Neuron (in vitro differentiated cells): Measurements from ENCODE around the gene PSG6.
"Not testable (repeated sequence)": the region's sequence is repeated elsewhere in the genome, so short reads cannot be mapped to it uniquely, and the experiment has no call there.

ENCODE experiments used
- H2AFZ ChIP-seq: one replicate; pipeline ENCODE4 v1.6.1; 2013; ENCODE audit warnings: low read depth, mild to moderate bottlenecking, inconsistent platforms, low read length, moderate library complexity
- H3K27me3 ChIP-seq: one replicate; pipeline ENCODE4 v1.6.1; 2013; ENCODE audit warnings: low read length; ENCODE audit not compliant: insufficient read depth
- H3K36me3 ChIP-seq: one replicate; pipeline ENCODE4 v1.6.1; 2013; ENCODE audit warnings: low read length; ENCODE audit not compliant: insufficient read depth
- H3K4me1 ChIP-seq: one replicate; pipeline ENCODE4 v1.6.1; 2013; ENCODE audit warnings: low read length; ENCODE audit not compliant: insufficient read depth
- H3K4me3 ChIP-seq: 2 replicates; pipeline ENCODE4 v1.5.1; 2013; ENCODE audit warnings: mild to moderate bottlenecking, low read length, moderate library complexity
- H3K9me3 ChIP-seq: one replicate; pipeline ENCODE4 v1.6.1; 2013; ENCODE audit warnings: low read length

The PSG6 gene

DNA sequence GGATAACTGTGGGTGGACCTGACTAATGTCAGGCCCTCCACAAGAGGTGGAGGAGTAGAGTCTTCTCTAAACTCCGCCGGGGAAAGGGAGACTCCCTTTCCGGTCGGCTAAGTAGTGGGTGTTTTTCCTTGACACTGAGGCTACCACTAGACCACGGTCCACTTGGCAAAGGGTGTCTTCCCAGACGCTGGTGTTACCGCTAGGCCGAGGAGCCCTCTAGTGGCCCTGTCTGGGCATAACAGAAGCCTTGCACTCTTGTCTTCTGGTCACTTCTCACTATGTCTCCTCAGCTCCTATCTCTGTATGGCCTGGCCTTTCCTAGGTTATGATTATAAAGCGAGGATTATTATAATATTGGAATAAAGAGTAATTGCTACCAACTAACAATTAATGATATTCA, 5.4 kb upstream of the PSG6 start:
- H3K27me3 ChIP-seq, H3K4me1 ChIP-seq, H3K9me3 ChIP-seq, H3K4me3 ChIP-seq, H3K36me3 ChIP-seq, H2AFZ ChIP-seq: not testable (repeated sequence)

DNA sequence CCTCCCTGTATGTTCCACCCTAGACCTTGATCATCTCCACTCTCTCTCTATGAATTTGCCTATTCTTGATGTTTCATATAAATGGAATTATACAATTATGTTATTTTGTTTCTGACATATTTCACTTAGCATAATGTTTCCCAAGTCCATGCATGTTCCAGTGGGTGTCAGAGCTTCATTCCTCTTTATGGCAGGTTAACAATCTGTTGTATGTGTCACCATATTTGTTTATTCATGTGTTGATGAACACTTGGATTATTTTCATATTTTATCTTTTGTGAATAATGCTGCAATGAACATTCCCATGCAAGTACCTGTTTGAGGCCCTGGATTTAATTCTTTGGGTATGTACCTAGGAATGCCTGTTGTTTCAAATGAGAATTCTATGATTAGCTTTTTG, 3.3 kb upstream of the PSG6 start:
- H3K4me1 ChIP-seq, H3K9me3 ChIP-seq, H2AFZ ChIP-seq, H3K27me3 ChIP-seq, H3K36me3 ChIP-seq, H3K4me3 ChIP-seq: not testable (repeated sequence)

DNA sequence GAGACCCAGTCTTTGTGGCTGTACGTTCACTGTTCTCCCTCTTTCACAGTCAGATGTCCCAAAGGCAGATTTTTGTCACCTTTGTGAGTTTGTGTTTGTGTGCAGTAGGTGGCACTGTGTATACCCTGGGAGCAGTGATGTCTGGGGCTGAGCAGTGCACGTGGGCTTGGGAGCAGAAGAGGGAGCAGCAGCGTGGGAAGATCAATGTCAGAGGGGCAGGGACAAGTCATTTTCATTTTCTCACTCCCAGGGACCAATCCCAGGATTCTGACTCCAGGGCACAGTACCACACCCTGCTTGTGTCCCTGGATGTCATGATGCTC, 2.0 kb upstream of the PSG6 start:
- Histone ChIP-seq H2AFZ (no peak overlapping the region), H3K9me3 (no peaks in the 10 kb centered on the region), H3K36me3 (no peaks in the 10 kb centered on the region), H3K27me3 (no peaks in the 10 kb centered on the region), H3K4me1 (no peaks in the 10 kb centered on the region), H3K4me3 (no peak overlapping the region)

DNA sequence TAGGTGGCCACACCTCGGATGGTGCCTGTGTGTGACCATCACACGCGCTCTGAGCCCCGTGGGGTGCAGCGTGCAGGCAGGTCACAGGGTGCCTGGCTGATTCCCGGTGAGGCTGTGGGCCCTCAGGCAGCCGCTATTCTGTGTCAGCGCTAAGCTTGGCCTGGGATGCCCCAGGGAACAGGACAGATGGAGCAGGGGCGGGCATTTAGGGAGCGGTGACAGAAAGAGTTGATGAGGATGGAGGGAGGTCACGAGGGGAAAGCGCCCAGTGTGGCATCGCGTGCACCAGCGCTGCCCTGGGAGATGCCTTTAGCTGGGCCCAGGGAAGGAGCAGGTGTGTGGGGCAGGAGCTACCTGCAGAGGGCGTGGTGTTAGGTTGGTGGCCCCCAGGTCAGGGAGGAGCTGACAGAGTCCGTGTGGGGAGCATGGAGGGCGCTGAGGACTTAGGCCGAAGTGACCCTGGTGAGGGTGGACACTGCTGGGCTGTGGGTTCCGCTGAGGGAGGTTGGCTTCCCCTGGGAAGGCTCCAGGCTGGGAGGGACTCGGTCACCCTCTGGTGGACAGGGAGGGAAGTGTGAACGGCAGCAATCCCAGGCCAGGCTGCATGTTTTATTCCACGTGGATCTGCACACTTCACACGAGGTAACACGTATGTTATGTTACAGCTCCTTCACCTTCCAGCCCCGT, 1.5 kb upstream of the PSG6 start:
- H3K27me3 ChIP-seq, H3K36me3 ChIP-seq, H3K9me3 ChIP-seq, H3K4me1 ChIP-seq, H2AFZ ChIP-seq, H3K4me3 ChIP-seq: not testable (repeated sequence)

DNA sequence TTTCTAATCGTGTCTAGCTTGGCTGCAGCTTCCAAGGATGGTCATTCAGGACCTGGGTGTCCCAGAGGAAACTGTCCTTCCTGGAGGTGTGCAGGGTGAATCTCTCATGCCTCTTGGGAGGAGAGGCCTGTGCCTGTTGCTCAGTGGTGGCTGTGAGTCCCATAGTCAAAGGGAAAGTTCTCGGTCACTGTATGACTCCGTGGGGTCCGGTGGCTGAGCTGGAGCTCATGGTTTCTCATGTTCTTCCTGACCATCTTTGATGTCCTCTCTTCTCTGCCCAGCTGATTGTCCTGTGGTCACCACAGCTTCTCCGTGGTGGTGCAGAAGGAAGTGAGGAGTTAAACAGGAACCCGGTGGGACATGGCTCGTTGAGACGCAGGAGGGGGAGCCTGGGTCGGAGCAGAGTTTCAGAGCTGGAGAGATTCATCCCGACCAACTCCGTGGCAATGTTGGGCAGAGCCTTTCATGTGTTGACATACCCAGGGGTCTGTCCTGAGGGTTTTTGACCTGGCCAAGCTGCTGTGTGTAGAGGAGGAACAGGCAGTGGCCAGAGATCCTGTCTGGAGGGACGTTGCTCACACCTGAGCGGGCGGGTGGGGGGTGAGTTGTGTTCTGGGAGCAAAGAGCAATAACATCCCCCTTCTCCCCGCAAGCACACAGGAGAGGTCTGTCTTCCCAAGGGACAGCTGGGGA, 829 bp upstream of the PSG6 start:
- H2AFZ ChIP-seq, H3K9me3 ChIP-seq, H3K4me3 ChIP-seq: not testable (repeated sequence)

DNA sequence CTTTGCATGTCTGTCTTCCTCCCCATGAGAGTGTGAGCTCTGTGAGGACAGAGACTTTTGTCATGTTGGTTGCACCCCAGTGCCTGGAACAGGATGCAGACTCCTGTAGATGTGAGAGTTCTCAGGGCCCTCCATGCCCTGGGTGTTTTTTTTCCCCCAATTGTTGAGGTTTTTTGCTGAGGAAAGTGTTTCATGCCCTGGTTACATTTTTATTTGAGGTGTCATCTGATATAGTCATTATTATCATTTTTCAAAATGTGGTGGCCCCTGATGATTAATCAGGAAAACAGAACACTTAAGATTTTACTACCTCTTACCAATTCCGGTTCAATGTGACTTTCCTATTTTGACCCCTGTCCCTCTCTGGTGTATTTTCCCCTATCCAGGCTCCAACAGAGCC, 763 bp downstream of the PSG6 start:
- not testable (repeated sequence) for H3K4me1 ChIP-seq, H3K27me3 ChIP-seq, H3K36me3 ChIP-seq, H3K9me3 ChIP-seq, H3K4me3 ChIP-seq, H2AFZ ChIP-seq

More for the DNA sequence above, 829 bp upstream of the PSG6 start:
- H3K4me1 ChIP-seq, H3K36me3 ChIP-seq, H3K27me3 ChIP-seq: not testable (repeated sequence)

DNA sequence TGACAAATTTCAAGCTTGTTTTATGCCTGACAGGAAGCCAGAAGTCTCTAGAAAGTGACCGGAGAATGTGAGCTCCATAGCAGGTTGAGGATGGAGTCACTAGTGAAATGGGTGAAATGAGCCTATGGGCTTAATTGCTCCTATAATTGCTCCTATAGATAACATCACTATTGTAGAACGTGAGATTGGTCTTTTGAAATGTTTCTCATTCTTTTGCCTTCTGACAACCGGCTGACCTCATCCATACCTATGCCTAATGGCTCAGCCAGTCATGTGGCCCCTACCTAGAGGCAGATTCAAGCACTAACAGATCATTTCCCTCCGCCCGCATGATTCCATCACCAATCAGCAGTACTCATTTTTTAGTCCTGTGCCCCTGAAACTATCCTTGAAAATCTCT, 4.2 kb downstream of the PSG6 start:
- H3K4me1 ChIP-seq, H2AFZ ChIP-seq, H3K9me3 ChIP-seq, H3K4me3 ChIP-seq, H3K36me3 ChIP-seq, H3K27me3 ChIP-seq: not testable (repeated sequence)

DNA sequence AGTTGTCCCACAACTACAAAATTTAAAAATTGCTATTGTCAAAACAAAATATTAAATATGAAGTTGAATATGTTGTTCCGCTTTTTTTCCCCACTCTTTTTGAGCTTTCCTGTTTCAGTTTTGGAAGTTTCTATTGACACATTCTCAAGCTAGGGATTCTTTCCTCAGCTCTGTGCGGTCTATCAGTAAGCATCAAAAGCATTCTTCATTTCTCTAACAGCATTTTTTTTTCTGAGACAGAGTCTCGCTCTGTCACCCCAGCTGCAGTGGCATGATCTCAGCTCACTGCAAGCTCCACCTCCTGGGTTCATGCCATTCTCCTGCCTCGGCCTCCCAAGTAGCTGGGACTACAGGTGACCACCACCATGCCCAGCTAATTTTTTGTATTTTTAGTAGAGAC, 4.8 kb downstream of the PSG6 start:
- H3K4me3 ChIP-seq, H3K27me3 ChIP-seq, H2AFZ ChIP-seq, H3K9me3 ChIP-seq, H3K4me1 ChIP-seq, H3K36me3 ChIP-seq: not testable (repeated sequence)

DNA sequence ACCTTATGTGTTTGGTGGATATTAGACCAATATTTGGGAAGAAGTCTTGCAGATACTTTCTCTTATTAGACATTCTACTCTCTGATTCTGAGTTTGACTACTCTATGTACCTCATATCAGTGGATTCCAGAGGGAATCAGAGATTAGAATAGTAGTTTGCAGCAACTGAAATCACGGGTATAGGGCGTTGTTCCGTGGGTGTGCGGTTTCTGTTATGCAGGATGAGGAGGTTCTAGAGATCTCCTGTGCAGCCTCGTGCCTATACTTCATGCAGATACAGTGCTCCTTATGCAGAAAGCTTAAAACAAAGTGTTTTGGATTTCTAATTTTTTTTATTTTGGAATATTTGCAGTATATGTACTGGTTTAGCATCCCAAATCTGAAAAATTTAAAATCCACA, 6.0 kb downstream of the PSG6 start:
- not testable (repeated sequence) for H3K9me3 ChIP-seq, H3K4me3 ChIP-seq, H3K27me3 ChIP-seq, H3K36me3 ChIP-seq, H3K4me1 ChIP-seq, H2AFZ ChIP-seq

DNA sequence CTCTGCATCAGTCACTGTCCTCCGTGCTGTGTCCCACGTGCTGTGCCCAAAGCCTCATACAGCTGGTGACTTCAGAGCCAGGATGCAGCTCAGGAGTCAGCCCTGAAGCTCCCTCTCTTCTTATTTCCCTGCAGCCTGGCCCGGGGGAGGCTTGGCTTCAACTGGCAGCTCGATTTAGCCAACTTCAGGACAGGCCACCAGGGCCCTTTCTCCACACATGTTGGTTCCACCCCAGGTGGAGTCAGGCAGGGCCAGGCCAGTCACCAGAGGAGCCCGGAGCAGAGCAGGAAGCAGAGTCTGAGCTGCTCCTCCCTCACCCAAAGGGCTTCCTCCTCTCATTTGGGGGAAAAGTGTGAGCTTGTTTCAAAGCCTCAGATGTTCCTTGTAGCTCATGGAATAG, 11.5 kb downstream of the PSG6 start:
- H3K27me3 ChIP-seq, H2AFZ ChIP-seq, H3K9me3 ChIP-seq, H3K4me3 ChIP-seq, H3K4me1 ChIP-seq, H3K36me3 ChIP-seq: not testable (repeated sequence)

DNA sequence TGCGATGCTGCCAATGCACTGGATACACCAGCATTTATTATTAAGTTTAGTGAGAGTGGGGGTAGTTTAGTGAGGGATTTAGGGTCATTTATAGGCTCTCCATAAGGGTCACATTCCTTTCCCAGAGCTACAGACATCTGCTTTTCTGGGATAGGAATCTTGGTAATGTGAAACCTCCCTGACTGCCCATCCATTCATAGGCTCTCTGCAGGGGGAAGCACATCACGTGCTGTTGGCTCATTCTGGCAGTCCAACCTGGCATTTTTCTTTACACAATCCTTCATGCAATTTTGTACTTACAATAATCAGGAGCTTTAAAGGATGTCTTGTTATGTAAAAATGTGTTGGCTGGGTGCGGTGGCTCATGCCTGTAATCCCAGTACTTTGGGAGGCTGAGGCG, 17.1 kb downstream of the PSG6 start:
- H3K27me3 ChIP-seq, H3K9me3 ChIP-seq, H3K4me3 ChIP-seq, H3K36me3 ChIP-seq, H3K4me1 ChIP-seq, H2AFZ ChIP-seq: not testable (repeated sequence)

DNA sequence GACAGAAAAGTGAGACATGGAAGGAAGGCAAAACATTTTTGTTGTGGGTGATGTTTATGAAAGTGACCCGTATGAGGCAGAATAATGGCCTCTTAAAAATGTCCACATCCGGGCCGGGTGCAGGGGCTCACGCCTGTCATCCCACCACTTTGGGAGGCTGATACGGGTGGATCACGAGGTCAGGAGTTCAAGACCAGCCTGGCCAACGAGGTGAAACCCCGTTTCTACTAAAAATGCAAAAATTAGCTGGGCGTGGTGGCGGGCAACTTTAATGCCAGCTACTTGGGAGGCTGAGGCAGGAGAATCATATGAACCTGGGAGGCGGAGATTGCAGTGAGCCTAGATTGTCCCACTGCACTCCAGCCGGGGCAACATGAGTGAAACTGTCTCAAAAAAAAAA, 18.0 kb downstream of the PSG6 start:
- not testable (repeated sequence) for H2AFZ ChIP-seq, H3K4me3 ChIP-seq, H3K36me3 ChIP-seq, H3K9me3 ChIP-seq, H3K27me3 ChIP-seq, H3K4me1 ChIP-seq

DNA sequence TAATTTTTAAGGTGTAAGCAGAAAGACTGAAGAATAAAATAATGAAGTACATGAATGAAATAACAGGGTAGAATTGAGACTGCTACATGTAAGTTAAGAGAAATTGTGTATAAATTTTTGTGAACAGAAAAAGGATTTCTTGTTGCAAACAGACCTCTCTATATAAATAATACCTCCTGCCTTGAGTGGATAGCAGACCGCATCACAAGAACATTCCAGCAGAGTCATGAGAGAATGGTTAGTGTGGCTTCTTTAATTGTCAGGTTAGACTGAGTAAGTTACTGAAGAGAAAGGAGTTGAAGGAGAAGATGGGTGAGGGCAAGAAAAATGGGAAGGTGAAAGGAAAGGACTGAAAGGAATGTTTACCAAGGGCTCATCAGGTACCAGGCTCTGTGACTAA, 18.6 kb downstream of the PSG6 start:
- not testable (repeated sequence) for H2AFZ ChIP-seq, H3K9me3 ChIP-seq, H3K27me3 ChIP-seq

DNA sequence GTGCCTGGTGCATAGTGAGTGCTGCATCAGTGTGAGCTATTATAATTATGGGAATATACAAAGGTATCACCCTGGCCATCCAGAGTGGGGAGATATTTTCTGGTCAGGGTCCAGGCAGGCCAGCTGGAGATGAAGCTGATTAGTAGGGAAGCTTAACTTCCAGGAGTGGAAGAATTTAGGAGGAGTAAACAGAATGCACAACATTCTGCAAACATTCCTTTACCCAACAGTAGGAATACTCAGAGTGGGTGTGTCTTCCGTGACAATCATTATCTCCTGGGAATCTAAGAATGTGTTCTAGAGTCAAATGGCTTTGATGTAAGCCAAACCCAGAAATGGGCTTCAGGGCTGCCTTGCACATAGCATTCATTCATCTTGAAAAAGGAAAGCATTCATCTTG, 19.0 kb downstream of the PSG6 start:
- not testable (repeated sequence) for H3K4me3 ChIP-seq, H3K36me3 ChIP-seq, H3K27me3 ChIP-seq, H3K4me1 ChIP-seq, H2AFZ ChIP-seq, H3K9me3 ChIP-seq

More for the DNA sequence above, 18.6 kb downstream of the PSG6 start:
- H3K4me3 ChIP-seq, H3K4me1 ChIP-seq, H3K36me3 ChIP-seq: not testable (repeated sequence)
